Endothelial cell of umbilical vein (primary cell): ENCODE data around the gene SLC4A4. TPM values are rescaled to one million over a fixed set of nuclear protein-coding genes. Genes with fewer than 3 reads are reported as not detected.

Experiments
- BruUV-seq: library from RNA; stranded (reverse); fragments of 400-500 nt; replicated peaks from 2 replicates; lab custom pipeline; 2021; lab: Mats Ljungman, UMichigan
- CTCF ChIA-PET: fragments of 300-600, 350-600 bp; sonication (Branson Sonifier 250); formaldehyde crosslinking; loops from one replicate; lab custom pipeline; 2021; ENCODE audit warnings: antibody characterized with exemption, inconsistent platforms; lab: Charles Lee
- POLR2A ChIA-PET: fragments of 300-600, 350-600 bp; sonication (Branson Sonifier 250); formaldehyde crosslinking; loops from one replicate; lab custom pipeline; 2021; ENCODE audit warnings: antibody characterized with exemption, inconsistent platforms; lab: Charles Lee
- DNase-seq: peaks from one replicate; pipeline ENCODE4 v3.0.0-alpha.2; 2011; ENCODE audit warnings: low read depth, low spot score
- FAIRE-seq: peaks from 2 replicates; lab custom pipeline; 2011; peaks lifted over from hg19 to GRCh38; lab: Jason Lieb, UNC
- H2AFZ ChIP-seq: 2 replicates; pipeline ENCODE4 v1.6.0; 2012; ENCODE audit warnings: low read depth, low read length, control low read depth, inconsistent platforms
- H3K27ac ChIP-seq: 2 replicates; pipeline ENCODE4 v1.5.1; 2011; ENCODE audit warnings: low read depth, mild to moderate bottlenecking, control low read depth, low read length, moderate library complexity; ENCODE audit not compliant: insufficient read depth
- H3K27me3 ChIP-seq, 2 experiments: 2 replicates each; pipeline versions ENCODE4 v1.6.0 to v1.6.1; 2011; ENCODE audit warnings: low read length in 2 of 2, mixed read lengths in 1 of 2; ENCODE audit not compliant: control insufficient read depth in 2 of 2, insufficient read depth in 2 of 2
- H3K36me3 ChIP-seq, 2 experiments: 2 replicates in 1 of 2; 3 replicates in 1 of 2; pipeline ENCODE4 v1.5.1; 2011; ENCODE audit warnings: low read length in 2 of 2, mild to moderate bottlenecking in 1 of 2, moderate library complexity in 1 of 2; ENCODE audit not compliant: control insufficient read depth in 2 of 2, insufficient read depth in 2 of 2; ENCODE audit errors: extremely low read depth in 1 of 2
- H3K4me1 ChIP-seq: 3 replicates; pipeline ENCODE4 v1.5.1; 2011; ENCODE audit warnings: mild to moderate bottlenecking, low read length; ENCODE audit not compliant: control insufficient read depth, insufficient read depth; ENCODE audit errors: extremely low read depth
- H3K4me2 ChIP-seq: 2 replicates; pipeline ENCODE4 v1.6.1; 2011; ENCODE audit warnings: low read length, control low read depth, mixed read lengths; ENCODE audit not compliant: insufficient read depth
- H3K4me3 ChIP-seq, 3 experiments: fragments of 200-600 bp in 1 of 3; sonication (generic), shearing (Covaris generic) in 1 of 3; replicated peaks in 1 of 3; 2 replicates each; pipeline ENCODE4 v1.5.1; 2011 to 2016; ENCODE audit warnings: control low read depth in 3 of 3, low read length in 3 of 3, mild to moderate bottlenecking in 2 of 3, inconsistent platforms in 1 of 3, low read depth in 1 of 3, moderate library complexity in 1 of 3; ENCODE audit not compliant: insufficient read depth in 1 of 3
- H3K79me2 ChIP-seq: 2 replicates; pipeline ENCODE4 v1.6.0; 2012; ENCODE audit warnings: low read length, inconsistent platforms; ENCODE audit not compliant: control insufficient read depth, insufficient read depth
- H3K9ac ChIP-seq: replicated peaks from 2 replicates; pipeline ENCODE3; 2011; ENCODE audit warnings: low read length, control low read depth; ENCODE audit not compliant: insufficient read depth; ENCODE audit errors: extremely low read depth
- H3K9me1 ChIP-seq: replicated peaks from 3 replicates; pipeline ENCODE4 v1.6.0; 2011; ENCODE audit warnings: mild to moderate bottlenecking, low read length; ENCODE audit not compliant: control insufficient read depth, insufficient read depth; ENCODE audit errors: extremely low read depth
- H3K9me3 ChIP-seq: replicated peaks from 2 replicates; pipeline ENCODE4 v1.5.1; 2012; ENCODE audit warnings: low read length, inconsistent platforms; ENCODE audit not compliant: control insufficient read depth, insufficient read depth
- H4K20me1 ChIP-seq: replicated peaks from 2 replicates; pipeline ENCODE3; 2011; ENCODE audit warnings: mild to moderate bottlenecking, low read length; ENCODE audit not compliant: control insufficient read depth, insufficient read depth; ENCODE audit errors: extremely low read depth
- CTCF ChIP-seq, 2 donors: IDR thresholded peaks; 1 replicate in 1 of 2; 2 replicates in 1 of 2; pipeline ENCODE4 v1.5.1; 2011; ENCODE audit warnings: low read length in 2 of 2, mild to moderate bottlenecking in 2 of 2, moderate library complexity in 2 of 2, control low read depth in 1 of 2, inconsistent platforms in 1 of 2, low read depth in 1 of 2; ENCODE audit not compliant: insufficient read depth in 1 of 2; ENCODE audit errors: extremely low read depth in 1 of 2
- EZH2 ChIP-seq: IDR thresholded peaks from 2 replicates; pipeline ENCODE4 v1.6.1; 2012; ENCODE audit warnings: borderline replicate concordance, low read depth, mild to moderate bottlenecking, moderate library complexity, low read length, inconsistent platforms; ENCODE audit not compliant: severe bottlenecking
- FOS ChIP-seq: IDR thresholded peaks from 2 replicates; pipeline ENCODE4 v1.6.1; 2011; ENCODE audit warnings: mild to moderate bottlenecking, low read length, moderate library complexity, borderline replicate concordance; ENCODE audit not compliant: insufficient read depth
- GATA2 ChIP-seq: IDR thresholded peaks from 2 replicates; pipeline ENCODE4 v1.7.0; 2011; ENCODE audit warnings: low read depth, mild to moderate bottlenecking, moderate library complexity, mixed read lengths, low read length; ENCODE audit not compliant: insufficient read length, insufficient read depth
- JUN ChIP-seq: IDR thresholded peaks from 2 replicates; pipeline ENCODE4 v1.6.1; 2011; ENCODE audit warnings: borderline replicate concordance, low read depth; ENCODE audit not compliant: insufficient read length, insufficient read depth
- MAX ChIP-seq: IDR thresholded peaks from 2 replicates; pipeline ENCODE4 v1.6.1; 2011; ENCODE audit not compliant: insufficient read depth, insufficient read length
- MYC ChIP-seq: IDR thresholded peaks from one replicate; pipeline ENCODE4 v1.6.1; 2011; ENCODE audit warnings: mild to moderate bottlenecking, low read depth, low read length
- POLR2A ChIP-seq: IDR thresholded peaks from 2 replicates; pipeline ENCODE4 v1.6.1; 2012; ENCODE audit warnings: low read depth, mild to moderate bottlenecking, control low read depth, low read length
- POLR2AphosphoS5 ChIP-seq: IDR thresholded peaks from 2 replicates; pipeline ENCODE4 v1.6.1; 2012; ENCODE audit warnings: low read depth, mild to moderate bottlenecking, control low read depth, low read length, moderate library complexity; ENCODE audit not compliant: insufficient read depth
- dilution Hi-C: fragments of 300-500 bp; cut with MboI; formaldehyde crosslinking; loops from one replicate; pipeline ENCODE4 v1.15.0; 2019; ENCODE audit warnings: low sequenced_read_pairs; ENCODE audit not compliant: extremely low pct_ligation_motif_present
- intact Hi-C: fragments of 100-400 bp; cut with micrococcal nuclease; formaldehyde crosslinking; loops from one replicate; pipeline ENCODE4 v1.10.0; 2022
- polyA plus RNA-seq, 4 experiments: library from polyadenylated mRNA; depleted of rRNA in 3 of 4; stranded (reverse) in 3 of 4; unstranded in 1 of 4; fragments of >200 nt; gene quantifications; 2 replicates each; pipeline versions ENCODE4 v1.2.1 to v1.2.3, GENCODE V29; 2011 to 2012; ENCODE audit warnings: missing spikeins in 1 of 4
- total RNA-seq: library from RNA; stranded (reverse); gene quantifications from 2 replicates; pipeline ENCODE4 v1.2.3, GENCODE V29; 2021

Gene SLC4A4
- total and polyA plus RNA-seq, 2 donors (not counting 3 experiments of a cell fraction or from before 2014, with no cell fraction given) = not detected

- Histone ChIP-seq H3K9ac (no peak overlapping the region), H3K4me1 (no peaks in the 10 kb centered on the region), H3K36me3 (no peaks in the 10 kb centered on the region), H3K27ac (no peak overlapping the region), H3K4me2 (no peak overlapping the region), H4K20me1 (no peaks in the 10 kb centered on the region), H3K79me2 (no peaks in the 10 kb centered on the region), H3K4me3 (no peak overlapping the region), H2AFZ (no peak overlapping the region), H3K9me3 (no peaks in the 10 kb centered on the region), H3K27me3 (no peaks in the 10 kb centered on the region), H3K9me1 (no peaks in the 10 kb centered on the region)
- intact Hi-C loops = no loop called here
- BruUV-seq = no TSS peak
- FAIRE-seq (no peak), DNase-seq (no peak)
- TF ChIP-seq FOS (no peak), MAX (no peak), POLR2AphosphoS5 (no peak)
- POLR2A ChIA-PET = no interaction called here
- dilution Hi-C loops = no loop called here
- CTCF ChIA-PET = no interaction called here
Measured at GRCh38 chr4:71389149-71389827, 50.5 kb downstream of the SLC4A4 start.

GRCh38 chr4:71392109-71392508 lies 53.3 kb downstream of the SLC4A4 start:
- BruUV-seq = no TSS peak
- TF ChIP-seq JUN (no peak), GATA2 (no peak), EZH2 (no peak), MAX (no peak), CTCF (IDR thresholded peaks at IDR 0.05; ENCODE audit: extremely low read depth in 1 of 2, insufficient read depth in 1 of 2, low read depth in 1 of 2, low read length in 2 of 2) (no peak), POLR2AphosphoS5 (no peak), POLR2A (no peak), FOS (no peak), MYC (no peak)
- ChIA-PET CTCF (no interaction called here), POLR2A (no interaction called here)
- no peak overlapping the region for H3K9ac ChIP-seq
- dilution Hi-C loops (no loop called here), intact Hi-C loops (no loop called here)
- H3K9me1 ChIP-seq = no peaks in the 10 kb centered on the region
- H3K9me3 ChIP-seq = no peaks in the 10 kb centered on the region
- H3K27ac ChIP-seq = no peak overlapping the region
- no peaks in the 10 kb centered on the region for H3K27me3 ChIP-seq
- no peak for DNase-seq
- no peak overlapping the region for H3K4me3 ChIP-seq
- no peak for FAIRE-seq
- H2AFZ ChIP-seq = no peak overlapping the region
- no peak overlapping the region for H3K4me2 ChIP-seq
- H3K4me1 ChIP-seq = no peaks in the 10 kb centered on the region
- H3K36me3 ChIP-seq = no peaks in the 10 kb centered on the region
- H4K20me1 ChIP-seq = no peaks in the 10 kb centered on the region
- H3K79me2 ChIP-seq = no peaks in the 10 kb centered on the region
